Left forelimb (tissue), 1 donor: ENCODE measurements around the gene RO60.

Experiments used
- DNase-seq: peaks from one replicate; pipeline ENCODE4 v3.0.0-alpha.2; 2018; ENCODE audit warnings: low spot score

RO60 gene

GRCh38 chr1:193060938-193061337, 1.5 kb downstream of the RO60 start:
- no peak for DNase-seq

GRCh38 chr1:193062698-193063463, 3.5 kb downstream of the RO60 start:
- DNase-seq: no peak

GRCh38 chr1:193065954-193066353, 6.5 kb downstream of the RO60 start:
- no peak for DNase-seq

- DNase-seq: no peak
Measured at GRCh38 chr1:193066606-193067005, 7.2 kb downstream of the RO60 start.

GRCh38 chr1:193068013-193068412, 8.6 kb downstream of the RO60 start:
- DNase-seq: no peak

- DNase-seq: no peak
Measured at GRCh38 chr1:193069748-193070385, 10.5 kb downstream of the RO60 start.

- DNase-seq: no peak
Measured at GRCh38 chr1:193070386-193070753, 11.0 kb downstream of the RO60 start.

GRCh38 chr1:193070942-193071341, 11.5 kb downstream of the RO60 start:
- no peak for DNase-seq

- DNase-seq: no peak
Measured at GRCh38 chr1:193077991-193078390, 18.6 kb downstream of the RO60 start.

GRCh38 chr1:193079187-193079586, 19.8 kb downstream of the RO60 start:
- DNase-seq: no peak

GRCh38 chr1:193083365-193084088, 24.1 kb downstream of the RO60 start:
- DNase-seq: no peak

GRCh38 chr1:193085263-193085662, 25.9 kb downstream of the RO60 start:
- DNase-seq: no peak

GRCh38 chr1:193086342-193086741, 26.9 kb downstream of the RO60 start:
- DNase-seq: no peak

- DNase-seq: no peak
Measured at GRCh38 chr1:193087893-193088292, 28.5 kb downstream of the RO60 start.

- no peak for DNase-seq
Measured at GRCh38 chr1:193090865-193091264, 31.5 kb downstream of the RO60 start.

GRCh38 chr1:193094112-193094511, 34.7 kb downstream of the RO60 start:
- DNase-seq: no peak

GRCh38 chr1:193102662-193103061, 43.2 kb downstream of the RO60 start:
- no peak for DNase-seq

- DNase-seq: no peak
Measured at GRCh38 chr1:193103759-193104501, 44.5 kb downstream of the RO60 start.

- DNase-seq: peak; percentile 72
Measured at GRCh38 chr1:193104502-193104906, 45.1 kb downstream of the RO60 start.

GRCh38 chr1:193104907-193105820, 45.8 kb downstream of the RO60 start, which contains the start of gene GLRX2:
Gene GLRX2, minus strand, starts transcription at chr1:193105414. Its CDS starts 32 bp downstream, at chr1:193105382.
- peak; percentile 93 for DNase-seq

GRCh38 chr1:193105821-193106177, 46.4 kb downstream of the RO60 start:
- DNase-seq: no peak
